GM12872 (cell line): ENCODE data around the gene PTPRT.

ENCODE experiments used
- CTCF ChIP-seq: IDR thresholded peaks from 3 replicates; pipeline ENCODE4 v1.5.1; 2011; ENCODE audit warnings: low read depth, mild to moderate bottlenecking, low read length, moderate library complexity; ENCODE audit not compliant: insufficient read depth

PTPRT gene

GRCh38 chr20:42442716-42443115 lies 747.0 kb downstream of the PTPRT start:
- TF ChIP-seq CTCF, result no peak

GRCh38 chr20:42441864-42442331 lies 747.8 kb downstream of the PTPRT start:
- TF ChIP-seq CTCF, result no peak

- no peak for TF ChIP-seq CTCF
These were observed 748.4 kb downstream of the PTPRT start for GRCh38 chr20:42441196-42441863.

GRCh38 chr20:42435230-42435629 lies 754.5 kb downstream of the PTPRT start:
- TF ChIP-seq CTCF, result no peak

GRCh38 chr20:42432496-42433334 lies 757.0 kb downstream of the PTPRT start:
- TF ChIP-seq CTCF, result no peak

- TF ChIP-seq CTCF, result no peak
These were observed 759.1 kb downstream of the PTPRT start for GRCh38 chr20:42430598-42430997.

GRCh38 chr20:42429761-42430458 lies 759.8 kb downstream of the PTPRT start:
- TF ChIP-seq CTCF, result no peak
